Measurements from ENCODE around the gene CPS1. TPM values are rescaled to one million over a fixed set of nuclear protein-coding genes. Genes with fewer than 3 reads are reported as not detected.

Gene CPS1
- total RNA-seq, 1 donor from 2014 or later: 0.53 TPM

GRCh38 chr2:210544831-210545230 is 11.6 kb upstream of the CPS1 start:
- DNase-seq (ENCODE audit: extremely low read depth, low read depth, low spot score): no peak

GRCh38 chr2:210546424-210547208 is 9.8 kb upstream of the CPS1 start:
- DNase-seq (ENCODE audit: extremely low read depth, low read depth, low spot score): no peak

- DNase-seq (ENCODE audit: extremely low read depth, low read depth, low spot score): no peak
Observed at GRCh38 chr2:210548031-210548430, 8.4 kb upstream of the CPS1 start.

GRCh38 chr2:210548878-210549384 is 7.5 kb upstream of the CPS1 start:
- DNase-seq (ENCODE audit: extremely low read depth, low read depth, low spot score): no peak

- DNase-seq (ENCODE audit: extremely low read depth, low read depth, low spot score): no peak
Observed at GRCh38 chr2:210551001-210551400, 5.4 kb upstream of the CPS1 start.

- DNase-seq (ENCODE audit: extremely low read depth, low read depth, low spot score): no peak
Observed at GRCh38 chr2:210553373-210553772, 3.0 kb upstream of the CPS1 start.

GRCh38 chr2:210555555-210555954 is 844 bp upstream of the CPS1 start:
- no peak for DNase-seq (ENCODE audit: extremely low read depth, low read depth, low spot score)

GRCh38 chr2:210557721-210558120 is 1.3 kb downstream of the CPS1 start:
- DNase-seq (ENCODE audit: extremely low read depth, low read depth, low spot score): no peak

- DNase-seq (ENCODE audit: extremely low read depth, low read depth, low spot score): no peak
Observed at GRCh38 chr2:210558708-210559107, 2.3 kb downstream of the CPS1 start.

GRCh38 chr2:210559182-210559581 is 2.8 kb downstream of the CPS1 start:
- DNase-seq (ENCODE audit: extremely low read depth, low read depth, low spot score): no peak

- DNase-seq (ENCODE audit: extremely low read depth, low read depth, low spot score): no peak
Observed at GRCh38 chr2:210561475-210561874, 5.1 kb downstream of the CPS1 start.

- no peak for DNase-seq (ENCODE audit: extremely low read depth, low read depth, low spot score)
Observed at GRCh38 chr2:210562091-210562490, 5.7 kb downstream of the CPS1 start.

GRCh38 chr2:210562502-210563080 is 6.2 kb downstream of the CPS1 start:
- no peak for DNase-seq (ENCODE audit: extremely low read depth, low read depth, low spot score)

- no peak for DNase-seq (ENCODE audit: extremely low read depth, low read depth, low spot score)
Observed at GRCh38 chr2:210567279-210567678, 10.9 kb downstream of the CPS1 start.

GRCh38 chr2:210568108-210568507 is 11.7 kb downstream of the CPS1 start:
- DNase-seq (ENCODE audit: extremely low read depth, low read depth, low spot score): no peak

GRCh38 chr2:210577263-210578071 is 21.1 kb downstream of the CPS1 start:
- DNase-seq (ENCODE audit: extremely low read depth, low read depth, low spot score): peak; percentile 1

- DNase-seq (ENCODE audit: extremely low read depth, low read depth, low spot score): no peak
Observed at GRCh38 chr2:210584834-210585233, 28.4 kb downstream of the CPS1 start.

- no peak for DNase-seq (ENCODE audit: extremely low read depth, low read depth, low spot score)
Observed at GRCh38 chr2:210586381-210586780, 30.0 kb downstream of the CPS1 start.

- DNase-seq (ENCODE audit: extremely low read depth, low read depth, low spot score): no peak
Observed at GRCh38 chr2:210591663-210592062, 35.3 kb downstream of the CPS1 start.

- no peak for DNase-seq (ENCODE audit: extremely low read depth, low read depth, low spot score)
Observed at GRCh38 chr2:210592726-210593125, 36.3 kb downstream of the CPS1 start.

- no peak for DNase-seq (ENCODE audit: extremely low read depth, low read depth, low spot score)
Observed at GRCh38 chr2:210593166-210593565, 36.8 kb downstream of the CPS1 start.
